GM23248 (cell line): ENCODE results near the gene TRIO.

ENCODE experiments used
- EZH2 ChIP-seq: fragments of 200-600 bp; sonication (generic); IDR thresholded peaks from 2 replicates; pipeline ENCODE4 v1.6.1; 2018; ENCODE audit warnings: antibody characterized with exemption, mild to moderate bottlenecking; ENCODE audit not compliant: insufficient read depth, poor library complexity, severe bottlenecking
- EZH2phosphoT487 ChIP-seq: fragments of 200-600 bp; sonication (generic); IDR thresholded peaks from 2 replicates; pipeline ENCODE4 v1.6.1; 2018; ENCODE audit warnings: antibody characterized with exemption, moderate library complexity, mild to moderate bottlenecking, low read depth; ENCODE audit not compliant: insufficient read depth

DNA sequence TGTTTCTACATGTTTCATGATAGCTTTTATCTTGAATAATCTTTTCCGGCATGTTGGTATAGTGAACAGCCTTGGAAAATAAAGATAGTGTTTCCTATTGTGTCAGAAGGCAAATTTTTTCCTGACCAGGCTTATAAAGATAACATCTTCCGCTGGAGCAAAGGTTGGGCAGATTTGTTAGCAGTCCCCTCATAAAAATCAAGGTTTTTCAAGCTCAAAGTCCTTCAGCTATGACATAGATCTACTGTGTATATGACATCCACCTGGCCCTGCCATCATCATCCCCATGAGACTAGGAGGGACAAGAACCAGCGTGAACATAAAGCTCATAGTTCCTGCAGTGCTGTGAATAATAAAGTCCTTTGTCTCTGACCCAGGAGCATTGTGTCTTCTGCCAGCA, 408.1 kb downstream of the TRIO start:
- TF ChIP-seq EZH2, result no peak
- no peak for TF ChIP-seq EZH2phosphoT487
